Panc1 (cell line): ENCODE data around the gene CNGA1.

Experiments
- CTCF ChIP-seq: fragments of 450-650 bp; IDR thresholded peaks from 2 replicates; pipeline ENCODE4 v1.5.1; 2017; ENCODE audit warnings: mild to moderate bottlenecking
- TF ChIP-seq, protein P1 (sequence below), 2 experiments: IDR thresholded peaks; 2 replicates each; pipeline ENCODE4 v1.6.1; 2011 to 2012; ENCODE audit warnings: low read depth in 2 of 2, control low read depth in 1 of 2, low read length in 1 of 2, mild to moderate bottlenecking in 1 of 2, moderate library complexity in 1 of 2; ENCODE audit not compliant: insufficient read depth in 1 of 2

GRCh38 chr4:47972721-47973120, 43.8 kb downstream of the CNGA1 start:
- TF ChIP-seq CTCF: no peak
- TF ChIP-seq, protein P1, sequence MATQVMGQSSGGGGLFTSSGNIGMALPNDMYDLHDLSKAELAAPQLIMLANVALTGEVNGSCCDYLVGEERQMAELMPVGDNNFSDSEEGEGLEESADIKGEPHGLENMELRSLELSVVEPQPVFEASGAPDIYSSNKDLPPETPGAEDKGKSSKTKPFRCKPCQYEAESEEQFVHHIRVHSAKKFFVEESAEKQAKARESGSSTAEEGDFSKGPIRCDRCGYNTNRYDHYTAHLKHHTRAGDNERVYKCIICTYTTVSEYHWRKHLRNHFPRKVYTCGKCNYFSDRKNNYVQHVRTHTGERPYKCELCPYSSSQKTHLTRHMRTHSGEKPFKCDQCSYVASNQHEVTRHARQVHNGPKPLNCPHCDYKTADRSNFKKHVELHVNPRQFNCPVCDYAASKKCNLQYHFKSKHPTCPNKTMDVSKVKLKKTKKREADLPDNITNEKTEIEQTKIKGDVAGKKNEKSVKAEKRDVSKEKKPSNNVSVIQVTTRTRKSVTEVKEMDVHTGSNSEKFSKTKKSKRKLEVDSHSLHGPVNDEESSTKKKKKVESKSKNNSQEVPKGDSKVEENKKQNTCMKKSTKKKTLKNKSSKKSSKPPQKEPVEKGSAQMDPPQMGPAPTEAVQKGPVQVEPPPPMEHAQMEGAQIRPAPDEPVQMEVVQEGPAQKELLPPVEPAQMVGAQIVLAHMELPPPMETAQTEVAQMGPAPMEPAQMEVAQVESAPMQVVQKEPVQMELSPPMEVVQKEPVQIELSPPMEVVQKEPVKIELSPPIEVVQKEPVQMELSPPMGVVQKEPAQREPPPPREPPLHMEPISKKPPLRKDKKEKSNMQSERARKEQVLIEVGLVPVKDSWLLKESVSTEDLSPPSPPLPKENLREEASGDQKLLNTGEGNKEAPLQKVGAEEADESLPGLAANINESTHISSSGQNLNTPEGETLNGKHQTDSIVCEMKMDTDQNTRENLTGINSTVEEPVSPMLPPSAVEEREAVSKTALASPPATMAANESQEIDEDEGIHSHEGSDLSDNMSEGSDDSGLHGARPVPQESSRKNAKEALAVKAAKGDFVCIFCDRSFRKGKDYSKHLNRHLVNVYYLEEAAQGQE (IDR thresholded peaks at IDR 0.05; ENCODE audit: insufficient read depth in 1 of 2, low read depth in 2 of 2, low read length in 1 of 2): no peak
